Measurements from ENCODE around the gene SETSIP. TPM values are rescaled to one million over a fixed set of nuclear protein-coding genes. Genes with fewer than 3 reads are reported as not detected.

SETSIP gene, protein sequence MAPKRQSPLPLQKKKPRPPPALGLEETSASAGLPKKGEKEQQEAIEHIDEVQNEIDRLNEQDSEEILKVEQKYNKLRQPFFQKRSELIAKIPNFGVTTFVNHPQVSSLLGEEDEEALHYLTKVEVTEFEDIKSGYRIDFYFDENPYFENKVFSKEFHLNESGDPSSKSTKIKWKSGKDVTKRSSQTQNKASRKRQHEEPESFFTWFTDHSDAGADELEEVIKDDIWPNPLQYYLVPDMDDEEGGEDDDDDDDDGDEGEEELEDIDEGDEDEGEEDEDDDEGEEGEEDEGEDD
- total RNA-seq, result not detected in 2 replicates

GRCh38 chr1:92075311-92075710, at the start of gene SETSIP:
Gene SETSIP, minus strand, starts transcription at chr1:92075411. Its CDS starts 0 bp downstream, at chr1:92075411.

GRCh38 chr1:92080128-92080985, 5.1 kb upstream of the SETSIP start, which contains the start of gene BTBD8:
Gene BTBD8, plus strand, starts transcription at chr1:92080345. Its CDS starts 227 bp downstream, at chr1:92080572.

Other genes with a start within 250 kb of the SETSIP start
- gene TGFBR3, start 189.3 kb downstream of the SETSIP start, total RNA-seq, result 2.3 and 7.7 TPM in 2 replicates
- not detected in 2 replicates for gene BRDT, start 126.0 kb downstream of the SETSIP start, total RNA-seq
- gene EPHX4, start 45.4 kb downstream of the SETSIP start, total RNA-seq, result 3.4 and 6.0 TPM in 2 replicates
- 0.65 and 3.0 TPM in 2 replicates for gene BTBD8, start 4.9 kb upstream of the SETSIP start, total RNA-seq
- not detected in 2 replicates for gene C1orf146, start 142.5 kb upstream of the SETSIP start, total RNA-seq
- gene GLMN, start 223.6 kb upstream of the SETSIP start, total RNA-seq, result 2.8 and 5.4 TPM in 2 replicates
- gene RPAP2, start 223.6 kb upstream of the SETSIP start, total RNA-seq, result 3.5 and 4.9 TPM in 2 replicates